Colonic mucosa (tissue), 4 donors: ENCODE measurements around the gene GTPBP4. TPM values are rescaled to one million over a fixed set of nuclear protein-coding genes. Genes with fewer than 3 reads are reported as not detected.

Experiments
- DNase-seq: peaks from one replicate; pipeline ENCODE4 v3.0.0-alpha.2; 2020
- H3K27ac ChIP-seq: fragments of 200-600 bp; one replicate; pipeline ENCODE4 v1.8.0; 2021
- H3K27me3 ChIP-seq: fragments of 200-600 bp; one replicate; pipeline ENCODE4 v1.8.0; 2021
- H3K36me3 ChIP-seq: fragments of 200-600 bp; one replicate; pipeline ENCODE4 v1.8.0; 2021
- H3K4me1 ChIP-seq: fragments of 200-600 bp; one replicate; pipeline ENCODE4 v1.8.0; 2021; ENCODE audit warnings: mild to moderate bottlenecking
- H3K4me3 ChIP-seq: fragments of 200-600 bp; one replicate; pipeline ENCODE4 v1.8.0; 2021
- H3K9ac ChIP-seq, 2 donors: one replicate each; pipeline ENCODE4 v1.7.0; 2013; ENCODE audit warnings: control low read depth in 2 of 2, low read depth in 2 of 2, low read length in 2 of 2
- H3K9me3 ChIP-seq: fragments of 200-600 bp; one replicate; pipeline ENCODE4 v1.8.0; 2021
- CTCF ChIP-seq: fragments of 200-600 bp; IDR thresholded peaks from one replicate; pipeline ENCODE4 v1.8.0; 2022; ENCODE audit warnings: antibody characterized with exemption, mild to moderate bottlenecking
- intact Hi-C: fragments of 100-400 bp; cut with DNase I; formaldehyde crosslinking; loops from one replicate; pipeline ENCODE4 v1.14.1; 2022
- total RNA-seq, 2 donors: library from RNA; stranded (reverse); fragmentation: NEBNext Ultra II Directional in 1 of 2; extraction: Animal tissue kit (Norgen Biotek cat#: 25700) in 1 of 2; gene quantifications; one replicate each; pipeline ENCODE4 v1.2.1, GENCODE V29; 2021
- donor health status: healthy.
- donor health status: DM: no; HTN: no; CAD: no.
- donor health status: DM: no; HTN: no; CAD: no.

GTPBP4 gene
- total RNA-seq, 2 donors from 2014 or later: 22.4 to 43.6 TPM

- intact Hi-C loops: no loop called here
Observed at GRCh38 chr10:992871-993270, 4.6 kb downstream of the GTPBP4 start.

GRCh38 chr10:994836-995558, 6.8 kb downstream of the GTPBP4 start:
- H3K4me3 ChIP-seq: no peak overlapping the region
- no peak for DNase-seq
- TF ChIP-seq CTCF: no peak
- peaks cover 22% of the 10 kb centered on the region for H3K36me3 ChIP-seq
- intact Hi-C loops: no loop called here
- no peaks in the 10 kb centered on the region for H3K4me1 ChIP-seq
- no peaks in the 10 kb centered on the region for H3K27me3 ChIP-seq
- no peak overlapping the region for H3K27ac ChIP-seq
- H3K9me3 ChIP-seq: no peaks in the 10 kb centered on the region
- no peak overlapping the region for H3K9ac ChIP-seq

More at GRCh38 chr10:992871-993270, 4.6 kb downstream of the GTPBP4 start:
- TF ChIP-seq CTCF: no peak
- no peaks in the 10 kb centered on the region for H3K27me3 ChIP-seq
- no peak overlapping the region for H3K27ac ChIP-seq
- peaks cover 16% of the 10 kb centered on the region for H3K36me3 ChIP-seq
- H3K4me3 ChIP-seq: no peak overlapping the region
- DNase-seq: no peak
- no peaks in the 10 kb centered on the region for H3K9me3 ChIP-seq
- peaks cover 6% of the 10 kb centered on the region for H3K4me1 ChIP-seq
- H3K9ac ChIP-seq: no peak overlapping the region

- Histone ChIP-seq H3K4me1 (no peaks in the 10 kb centered on the region), H3K36me3 (peaks cover 25% of the 10 kb centered on the region), H3K27ac (no peak overlapping the region), H3K27me3 (no peaks in the 10 kb centered on the region), H3K9ac (no peak overlapping the region), H3K4me3 (no peak overlapping the region), H3K9me3 (no peaks in the 10 kb centered on the region)
- no peak for TF ChIP-seq CTCF
- intact Hi-C loops: no loop called here
- DNase-seq: no peak
Observed at GRCh38 chr10:995559-995926, 7.3 kb downstream of the GTPBP4 start.

GRCh38 chr10:996031-996430, 7.8 kb downstream of the GTPBP4 start:
- H3K4me3 ChIP-seq: no peak overlapping the region
- H3K4me1 ChIP-seq: no peaks in the 10 kb centered on the region
- H3K9me3 ChIP-seq: no peaks in the 10 kb centered on the region
- DNase-seq: no peak
- H3K27me3 ChIP-seq: no peaks in the 10 kb centered on the region
- TF ChIP-seq CTCF: no peak
- intact Hi-C loops: no loop called here
- H3K9ac ChIP-seq: no peak overlapping the region
- peaks cover 30% of the 10 kb centered on the region for H3K36me3 ChIP-seq
- no peak overlapping the region for H3K27ac ChIP-seq

- Histone ChIP-seq H3K4me1 (no peaks in the 10 kb centered on the region), H3K9ac (no peak overlapping the region), H3K27me3 (no peaks in the 10 kb centered on the region), H3K9me3 (no peaks in the 10 kb centered on the region), H3K36me3 (peaks cover 32% of the 10 kb centered on the region), H3K4me3 (no peak overlapping the region), H3K27ac (no peak overlapping the region)
- intact Hi-C loops: no loop called here
- DNase-seq: no peak
- no peak for TF ChIP-seq CTCF
Observed at GRCh38 chr10:997266-998022, 9.2 kb downstream of the GTPBP4 start.
